ENCODE measurements around the gene PACRG.

- TF ChIP-seq CTCF (conservative IDR thresholded peaks at IDR 0.05; ENCODE audit: low read length): no peak
- no peak for TF ChIP-seq EZH2phosphoT487 (IDR thresholded peaks at IDR 0.05; ENCODE audit: borderline replicate concordance, low read depth, low read length)
Measured at GRCh38 chr6:163243083-163243482, 515.3 kb downstream of the PACRG start.

All from OCI-LY7 (cell line).